Lung microvascular endothelial cell (primary cell): ENCODE data around the gene CIB4. TPM values are rescaled to one million over a fixed set of nuclear protein-coding genes. Genes with fewer than 3 reads are reported as not detected.
"Not testable (repeated sequence)": the region's sequence is repeated elsewhere in the genome, so short reads cannot be mapped to it uniquely, and the experiment has no call there.

Source experiments
- DNase-seq, 2 donors: peaks; one replicate each; pipeline versions ENCODE4 v3.0.0 to v3.0.0-alpha.2; 2010; ENCODE audit warnings: low read depth in 2 of 2
- total RNA-seq: library from RNA; depleted of rRNA; stranded (reverse); fragments of >200 nt; gene quantifications from 2 replicates; pipeline ENCODE4 v1.2.1, GENCODE V29; 2014

Gene CIB4
- total RNA-seq, 1 donor from 2014 or later = not detected

DNA sequence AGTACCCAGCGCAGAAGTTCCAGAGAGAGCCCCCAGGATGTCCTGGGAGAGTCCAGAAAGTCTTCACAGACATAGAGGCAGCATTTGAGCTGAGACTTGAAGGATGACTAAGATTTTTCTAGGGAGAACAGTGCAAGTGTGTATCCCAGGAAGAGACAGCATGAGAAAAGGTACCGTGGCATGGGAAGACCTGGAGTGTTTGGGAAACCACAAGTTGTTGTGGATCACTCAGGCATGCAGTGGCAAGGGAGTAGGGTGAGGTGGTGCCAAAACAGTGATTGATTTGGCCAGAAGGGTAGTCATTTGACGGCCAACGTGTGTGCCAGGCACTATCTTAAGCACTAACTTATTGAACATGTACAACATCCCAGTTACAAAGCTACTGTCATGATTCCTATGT lies 26.9 kb upstream of the CIB4 start:
- DNase-seq = no peak

DNA sequence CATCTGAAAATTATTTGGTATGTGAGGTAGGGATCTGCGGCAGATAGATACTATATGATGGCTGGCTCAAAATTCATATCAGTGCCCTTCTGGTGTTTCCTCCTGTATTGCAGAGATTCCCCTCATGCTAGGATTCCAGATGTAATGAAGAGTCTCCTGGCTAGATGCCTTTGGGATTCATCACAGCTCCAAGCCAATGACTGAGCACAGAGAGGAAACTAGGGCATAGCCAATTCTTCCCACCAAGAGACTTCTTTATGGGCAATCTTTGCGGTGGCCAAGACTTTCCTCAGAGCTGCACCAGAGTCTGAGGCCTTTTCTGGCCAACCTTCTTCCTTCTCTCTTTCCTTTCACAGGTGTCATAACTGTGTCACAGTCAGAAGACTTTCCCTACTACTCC lies 25.5 kb upstream of the CIB4 start:
- DNase-seq = no peak

DNA sequence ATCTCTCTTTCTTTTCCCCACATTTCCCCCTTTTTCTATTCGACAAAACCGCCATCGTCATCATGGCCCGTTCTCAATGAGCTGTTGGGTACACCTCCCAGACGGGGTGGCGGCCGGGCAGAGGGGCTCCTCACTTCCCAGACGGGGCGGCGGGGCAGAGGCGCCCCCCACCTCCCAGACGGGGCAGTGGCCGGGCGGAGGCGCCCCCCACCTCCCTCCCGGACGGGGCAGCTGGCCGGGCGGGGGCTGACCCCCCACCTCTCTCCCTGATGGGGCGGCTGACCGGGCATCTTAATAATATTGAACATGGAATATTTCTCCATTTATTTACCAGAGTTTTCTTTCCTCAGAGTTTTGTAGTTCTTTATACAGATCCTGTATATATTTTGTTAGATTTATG lies 24.1 kb upstream of the CIB4 start:
- DNase-seq = not testable (repeated sequence)

DNA sequence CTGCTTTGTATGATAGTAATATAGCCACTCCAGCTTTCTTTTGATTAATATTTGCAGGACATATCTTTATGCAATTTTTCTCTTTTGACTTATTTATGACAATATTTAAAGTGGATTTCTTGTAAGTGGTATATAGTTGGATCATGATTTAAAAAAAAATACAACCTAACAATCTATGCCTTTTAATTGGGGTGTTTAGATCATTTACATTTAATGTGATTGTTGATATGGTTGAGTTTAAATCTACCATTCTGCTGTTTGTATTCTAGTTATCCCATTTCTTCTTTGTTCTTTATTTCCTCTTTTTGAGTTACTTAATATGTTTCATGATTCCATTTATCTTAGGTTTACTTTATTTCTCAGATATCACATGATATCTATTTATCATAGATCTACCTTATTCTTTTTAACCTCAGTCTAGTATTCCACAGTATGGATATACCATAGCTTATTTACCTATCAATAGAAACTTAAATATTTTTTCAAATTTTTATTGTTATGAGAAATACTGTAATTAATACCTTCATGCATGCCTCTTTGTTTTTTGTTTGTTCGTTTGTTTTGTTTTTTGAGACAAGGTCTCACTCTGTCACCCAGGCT lies 19.3 kb upstream of the CIB4 start:
- DNase-seq = no peak

DNA sequence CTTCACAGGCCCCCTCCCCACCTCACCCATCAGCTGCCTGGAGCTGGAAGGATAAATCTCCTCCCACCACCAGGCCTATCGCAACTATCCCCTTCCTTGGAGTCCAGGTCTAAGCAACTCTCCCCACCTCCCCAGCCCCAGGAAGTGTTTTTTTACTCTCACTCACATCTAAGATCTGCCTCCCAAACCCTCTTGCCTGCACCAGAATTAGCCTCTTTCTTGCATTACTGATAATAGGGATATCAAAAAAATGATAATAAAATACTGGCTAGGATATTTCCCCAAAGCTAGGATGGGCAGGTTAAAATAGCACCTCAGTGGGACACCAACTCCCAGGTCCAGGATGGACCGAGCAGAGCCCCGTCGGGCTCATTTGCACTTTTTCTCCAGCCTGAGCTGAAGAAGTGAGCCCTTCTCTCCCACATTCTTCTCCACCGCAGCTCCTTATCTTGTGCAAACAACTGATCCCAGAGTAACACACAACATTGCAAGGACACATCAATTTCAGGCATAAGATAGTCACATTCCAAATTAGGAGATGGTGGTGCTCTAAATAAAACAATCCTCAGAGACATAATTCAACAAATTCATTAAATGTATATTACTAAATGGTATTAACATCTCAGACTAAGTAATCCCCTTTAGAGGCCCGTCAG lies 17.7 kb upstream of the CIB4 start:
- DNase-seq = no peak

DNA sequence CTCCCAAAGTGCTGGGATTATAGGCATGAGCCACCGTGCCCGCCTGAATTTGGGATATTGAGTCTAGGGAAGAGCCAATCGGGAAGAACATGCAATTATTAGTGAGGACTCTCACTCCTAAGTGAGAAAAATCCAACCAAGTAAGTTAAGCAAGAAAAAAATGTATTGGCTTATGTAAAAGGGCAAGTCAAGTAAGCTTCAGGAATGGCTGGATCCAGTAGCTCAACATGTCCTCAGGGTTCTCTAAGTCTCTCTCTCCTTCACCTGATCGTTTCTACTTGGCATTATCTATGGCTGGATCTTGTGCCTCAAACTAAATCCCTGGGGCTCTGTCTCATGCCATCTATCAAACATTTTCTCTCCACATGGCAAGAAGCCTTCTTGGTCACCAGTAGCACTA lies 16.1 kb upstream of the CIB4 start:
- DNase-seq = no peak

DNA sequence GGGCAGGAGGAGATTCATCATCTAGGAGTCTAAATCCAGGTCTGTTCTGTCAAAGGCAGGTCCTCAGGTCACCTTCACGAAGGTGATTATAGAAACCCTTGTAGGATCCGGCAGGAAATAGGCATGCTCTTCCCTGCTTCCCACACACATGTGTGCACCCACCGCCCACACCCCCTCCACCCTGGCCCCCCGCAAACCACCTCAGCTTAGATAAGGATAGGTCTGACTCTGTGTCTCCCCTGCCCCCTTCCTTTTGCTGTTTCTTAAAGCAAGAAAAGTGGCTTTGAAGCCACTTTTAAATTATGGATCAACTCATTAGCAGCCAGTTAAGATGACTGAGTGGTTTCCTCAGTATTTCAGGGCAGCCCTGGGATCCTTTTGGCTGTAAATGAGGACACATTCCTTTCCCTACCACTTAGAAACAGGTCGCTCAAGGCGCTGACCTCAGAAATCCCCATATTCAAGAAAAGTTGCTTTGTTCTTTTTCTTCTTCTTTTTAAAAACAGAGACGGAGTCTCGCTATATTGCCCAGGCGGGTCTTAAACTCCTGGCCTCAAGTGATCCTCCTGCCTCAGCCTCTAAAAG lies 14.5 kb upstream of the CIB4 start:
- DNase-seq = no peak

DNA sequence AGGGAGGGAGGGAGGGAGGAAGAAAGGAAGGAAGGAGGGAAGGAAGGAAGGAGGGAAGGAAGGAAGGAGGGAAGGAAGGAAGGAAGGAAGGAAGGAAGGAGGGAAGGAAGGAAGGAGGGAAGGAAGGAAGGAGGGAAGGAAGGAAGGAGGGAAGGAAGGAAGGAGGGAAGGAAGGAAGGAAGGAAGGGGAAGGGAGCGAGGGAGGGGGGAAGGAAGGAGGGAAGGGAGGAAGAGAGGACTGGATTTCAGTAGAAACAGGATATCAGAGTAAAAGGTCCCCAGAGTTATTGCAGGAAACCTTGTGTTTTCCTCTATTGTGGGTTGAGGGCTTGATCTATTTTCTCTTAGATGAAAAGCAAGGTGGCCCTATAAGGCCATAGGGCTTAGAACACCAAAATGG lies 14.0 kb upstream of the CIB4 start:
- not testable (repeated sequence) for DNase-seq

DNA sequence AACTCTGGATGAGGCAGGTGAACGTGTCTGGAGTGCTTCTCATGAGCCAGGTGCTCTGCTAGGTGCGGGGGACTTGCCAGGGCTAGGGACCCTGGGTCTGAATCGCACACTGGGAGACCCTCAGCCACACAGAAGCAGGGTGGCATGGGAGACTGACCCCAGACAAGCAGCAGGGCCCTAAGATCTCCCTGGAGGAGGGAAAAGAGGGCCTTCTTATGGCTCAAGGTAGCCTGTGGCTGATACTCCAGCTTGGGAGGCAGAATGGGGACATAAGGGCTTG lies 12.8 kb upstream of the CIB4 start:
- no peak for DNase-seq

DNA sequence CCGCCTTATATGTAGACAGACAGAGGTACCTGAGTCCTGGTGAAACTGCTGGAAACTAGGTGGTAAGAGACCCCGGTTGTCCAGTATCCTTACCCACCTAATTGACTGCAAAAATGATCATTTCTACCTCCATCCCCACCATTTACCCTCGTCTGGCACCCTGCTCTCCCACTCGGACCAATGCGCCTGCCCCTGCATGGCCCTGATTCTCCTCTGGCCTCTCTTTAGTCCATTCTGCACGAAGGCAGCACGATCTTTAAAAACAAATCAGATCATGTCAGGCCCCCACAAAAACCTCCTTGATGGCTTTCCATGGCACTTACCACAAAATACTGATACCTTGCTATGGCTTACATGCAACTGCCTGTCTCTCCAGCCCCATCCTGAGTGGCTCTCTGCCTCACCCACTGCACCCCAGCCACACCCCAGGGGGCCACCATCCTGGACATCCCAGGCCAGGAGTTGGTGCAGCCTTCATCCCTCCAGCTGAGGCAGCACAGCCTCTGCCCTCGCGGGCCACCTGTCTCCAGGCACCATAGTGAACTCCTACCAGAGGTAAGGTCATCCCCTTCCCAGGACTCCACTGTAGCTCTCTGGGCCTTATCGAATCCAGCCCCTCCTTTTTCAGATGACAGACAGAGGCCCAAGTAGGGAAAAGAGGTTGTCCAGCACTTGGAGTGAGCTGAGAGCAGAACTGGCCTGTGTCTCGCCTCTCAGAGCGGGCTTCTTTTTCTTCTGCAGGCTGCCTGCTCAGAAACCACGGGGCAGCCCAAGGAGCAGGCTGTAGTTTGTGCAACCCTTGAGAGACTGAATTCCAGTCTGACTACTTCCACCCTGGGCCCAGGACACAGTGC lies 12.3 kb upstream of the CIB4 start:
- DNase-seq = no peak

DNA sequence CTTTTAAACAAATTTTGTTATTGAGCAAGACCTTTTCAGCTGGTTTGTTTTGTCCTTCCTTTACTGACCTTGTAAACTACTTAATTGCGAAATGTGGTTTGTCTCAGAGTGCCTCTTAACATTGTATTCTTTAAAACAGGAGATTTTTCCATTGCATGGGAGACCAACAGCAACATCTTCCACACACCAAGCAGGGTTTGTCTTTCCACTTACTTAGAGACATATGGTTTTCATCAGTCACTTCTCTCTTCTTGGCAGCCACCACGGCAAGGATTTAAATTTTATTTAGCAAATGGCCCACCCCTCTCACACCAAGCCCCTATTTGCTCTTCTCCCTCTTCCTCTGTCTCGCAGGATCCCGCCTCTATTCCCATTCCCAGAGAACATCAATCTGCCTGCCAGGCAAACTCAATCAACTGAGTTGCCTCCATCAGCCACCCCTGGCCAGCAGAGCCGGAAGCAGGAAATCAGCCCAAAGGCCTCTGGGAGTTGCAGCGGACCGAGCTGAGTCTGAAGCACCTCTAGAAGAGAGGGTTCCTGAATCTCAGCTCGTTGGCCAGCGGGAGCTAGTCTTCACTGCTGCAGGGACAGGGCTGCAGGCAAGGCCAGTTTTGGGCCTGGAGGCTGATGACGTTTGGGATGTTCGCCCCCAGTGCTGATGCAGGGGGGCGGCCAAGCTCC lies 11.3 kb upstream of the CIB4 start:
- DNase-seq = no peak

DNA sequence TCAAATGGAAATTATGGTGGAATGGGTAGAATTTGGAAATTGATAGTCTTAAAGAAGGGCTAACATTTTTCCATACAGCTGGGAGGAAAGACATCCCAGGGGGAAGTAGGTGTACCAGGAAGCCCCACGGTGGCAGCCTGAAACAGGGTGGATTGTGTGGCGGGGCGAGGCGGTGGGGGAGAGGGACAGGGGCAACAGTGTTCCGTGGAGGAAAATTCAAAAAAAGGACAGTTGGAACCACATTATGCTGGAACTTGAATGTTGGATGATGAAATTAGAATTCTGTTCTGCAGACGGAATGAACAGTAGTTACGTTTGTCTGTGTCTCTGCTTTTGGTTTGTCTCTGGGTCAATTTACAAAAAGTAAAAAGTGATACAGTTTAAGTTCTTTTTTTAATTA lies 10.6 kb upstream of the CIB4 start:
- DNase-seq = no peak

DNA sequence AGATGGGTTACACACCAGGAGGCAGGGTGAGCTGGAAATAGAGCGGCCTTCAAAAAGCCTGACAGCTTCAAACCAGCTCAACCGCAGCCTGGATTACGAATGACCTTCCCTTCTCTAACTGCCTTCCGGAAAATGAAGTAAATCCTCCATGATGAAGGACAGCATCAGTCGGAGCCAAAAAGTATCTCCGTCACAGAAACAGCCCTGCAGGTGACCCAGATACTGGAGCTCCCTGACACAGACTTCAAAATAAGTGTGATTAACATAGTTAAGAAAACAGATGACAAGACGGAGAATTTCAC lies 10.3 kb upstream of the CIB4 start:
- no peak for DNase-seq

DNA sequence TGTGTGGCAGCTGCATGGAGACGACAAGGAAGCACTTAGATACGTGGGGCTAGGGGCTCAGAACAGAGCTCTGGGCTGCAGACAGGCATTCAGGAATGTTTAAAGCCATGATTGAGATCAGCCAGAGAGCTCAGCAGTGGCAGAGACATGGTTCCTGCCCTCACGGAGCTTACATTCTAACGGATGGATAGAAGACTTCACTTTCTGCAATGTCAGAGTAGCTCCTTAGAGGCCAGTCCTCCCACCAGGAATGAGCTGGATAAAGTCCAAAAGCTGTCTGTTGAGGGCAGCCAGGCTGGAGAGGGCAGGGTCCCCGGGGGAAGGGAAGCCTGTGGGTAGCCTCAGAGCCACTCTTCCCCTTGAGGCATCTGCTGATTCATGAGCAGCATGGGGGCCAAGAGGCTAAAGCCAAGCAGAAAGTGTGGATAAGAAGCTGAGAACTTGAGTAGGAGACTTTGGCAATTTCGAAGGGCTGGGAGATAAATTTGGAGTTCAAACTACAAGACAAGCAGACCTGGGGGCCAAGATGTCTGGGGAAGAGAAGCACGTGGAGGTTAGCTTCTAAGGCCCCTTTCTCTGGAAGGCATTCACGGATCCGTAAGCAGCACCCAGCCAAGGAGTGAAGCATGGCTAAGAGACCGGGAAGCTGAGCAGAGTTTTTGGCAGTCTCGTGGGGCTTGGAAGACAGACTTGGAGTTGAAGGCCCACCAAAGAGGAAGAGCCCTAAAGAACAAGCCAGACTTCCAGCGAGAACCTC lies 9.7 kb upstream of the CIB4 start:
- no peak for DNase-seq

DNA sequence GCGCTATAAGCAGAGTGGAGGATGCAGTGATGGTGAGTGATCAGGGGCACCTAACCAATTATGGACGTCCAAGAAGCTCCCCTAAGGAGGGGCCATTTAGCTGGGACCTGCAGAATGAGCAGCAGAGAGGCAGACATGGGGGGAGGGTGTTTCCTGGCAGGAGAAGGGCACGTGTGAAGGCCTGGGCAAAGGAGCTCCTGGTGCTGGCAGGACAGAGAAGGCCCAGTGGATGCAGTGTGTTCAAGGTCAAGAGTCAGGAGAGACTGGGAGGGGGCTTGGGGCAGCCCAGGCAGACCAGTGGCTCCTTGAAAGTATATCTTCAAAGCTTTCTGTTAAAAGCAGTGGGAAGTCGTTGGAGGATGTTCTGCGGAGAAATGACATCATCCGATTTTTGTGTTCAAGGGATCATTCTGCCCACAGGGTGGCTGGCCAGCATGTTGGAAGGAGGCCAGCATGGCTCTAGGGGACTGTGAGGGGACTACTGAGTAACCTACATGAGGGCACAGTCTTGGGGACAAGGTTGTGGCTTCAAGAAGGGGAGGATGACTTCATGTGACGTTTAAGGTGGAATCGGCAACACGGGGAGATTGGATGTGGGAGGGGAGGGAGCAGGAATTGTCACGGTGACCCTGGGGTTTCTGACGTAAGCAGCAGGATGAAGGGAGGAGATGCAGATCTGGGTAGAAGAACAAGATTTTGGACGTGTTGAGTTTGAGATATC lies 9.0 kb upstream of the CIB4 start:
- no peak for DNase-seq

DNA sequence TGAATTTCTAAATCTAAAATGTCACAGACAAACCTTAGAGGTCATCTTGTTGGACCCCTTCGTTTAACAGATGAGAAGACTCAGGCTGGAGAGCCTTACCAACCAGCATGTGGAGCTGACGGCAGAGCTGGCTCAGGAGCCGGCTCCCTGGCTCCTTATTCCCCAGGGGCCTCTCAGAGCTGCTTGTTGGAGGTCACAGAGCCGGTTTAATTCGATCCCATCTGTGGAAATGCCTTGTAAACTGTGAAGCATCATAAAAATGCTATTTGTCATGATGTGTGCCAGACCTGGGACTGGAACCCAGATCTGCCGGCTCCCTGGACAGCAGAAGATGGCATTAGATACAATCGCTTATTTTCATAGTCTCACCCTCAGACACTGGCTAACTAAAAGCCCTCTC lies 8.2 kb upstream of the CIB4 start:
- DNase-seq = no peak

DNA sequence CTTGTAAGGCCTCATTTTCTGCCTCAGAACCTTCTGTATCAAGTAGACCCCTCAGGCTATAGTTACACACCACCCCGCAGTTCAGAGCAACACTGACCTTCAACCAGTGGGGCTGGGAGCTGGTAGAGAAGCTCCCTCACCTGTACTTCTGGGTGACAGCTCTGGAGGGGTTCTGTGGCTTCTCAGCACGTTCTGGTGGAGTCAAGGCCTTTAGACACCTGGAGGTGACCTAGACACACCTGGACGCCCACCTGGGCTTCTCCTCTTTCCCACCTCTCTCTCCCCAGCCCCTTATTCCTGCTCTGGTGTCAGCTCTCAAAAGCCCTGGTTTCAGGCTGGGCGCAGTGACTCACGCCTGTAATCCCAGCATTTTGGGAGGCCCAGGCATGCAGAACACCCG lies 7.3 kb upstream of the CIB4 start:
- DNase-seq = no peak

DNA sequence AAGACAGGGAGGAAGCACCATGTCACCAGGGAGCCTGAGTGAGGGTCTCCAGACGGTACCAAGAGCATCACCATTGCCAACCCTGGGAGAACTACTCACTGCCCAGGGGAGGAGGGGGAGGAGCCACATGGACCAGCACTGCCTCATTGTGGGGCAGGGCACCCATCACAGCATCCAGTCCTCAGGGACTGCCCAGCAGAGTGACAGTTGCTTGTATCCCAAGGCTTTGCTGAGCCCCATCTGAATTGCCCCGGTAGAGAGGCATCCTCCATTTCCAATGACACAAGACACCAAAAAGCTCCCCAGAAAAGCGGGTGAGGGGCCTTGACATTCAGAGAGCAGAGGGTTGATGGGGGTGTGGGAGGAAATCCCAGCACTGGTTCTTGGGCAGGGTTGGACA lies 6.8 kb upstream of the CIB4 start:
- DNase-seq = no peak

DNA sequence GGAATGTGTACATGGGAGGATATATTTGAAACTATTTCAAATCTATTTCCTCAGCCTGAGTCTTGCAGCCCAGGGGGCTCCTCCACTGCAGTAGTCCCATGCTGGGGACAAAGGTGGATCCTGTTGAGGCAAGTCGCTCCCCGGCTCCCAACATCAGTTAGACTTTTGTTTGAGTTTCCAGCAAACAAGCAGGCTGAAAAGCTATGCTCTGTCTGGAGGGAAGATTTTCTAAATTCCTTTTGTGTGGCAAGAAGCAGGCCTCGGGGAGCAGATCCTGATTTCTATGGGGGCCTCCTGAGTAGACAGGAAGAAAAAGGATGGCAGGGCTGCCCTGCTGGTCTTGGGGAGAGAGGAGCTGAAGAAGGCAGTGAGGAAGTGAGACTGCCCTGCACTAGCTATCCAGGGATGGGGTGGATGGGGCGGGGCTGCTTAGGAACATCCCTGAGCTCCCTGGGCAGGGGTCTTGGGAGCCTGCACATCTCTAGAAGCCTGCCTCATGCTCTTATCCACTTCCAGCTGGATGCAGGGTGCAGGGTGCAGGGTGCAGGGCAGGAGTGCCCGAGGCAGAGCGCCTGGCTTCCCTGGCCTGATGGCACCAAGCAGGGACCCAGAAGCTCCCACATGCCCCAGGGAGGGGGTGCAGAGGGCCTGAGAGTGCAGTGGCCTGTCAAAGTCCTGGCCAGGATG lies 6.0 kb upstream of the CIB4 start:
- DNase-seq = no peak

DNA sequence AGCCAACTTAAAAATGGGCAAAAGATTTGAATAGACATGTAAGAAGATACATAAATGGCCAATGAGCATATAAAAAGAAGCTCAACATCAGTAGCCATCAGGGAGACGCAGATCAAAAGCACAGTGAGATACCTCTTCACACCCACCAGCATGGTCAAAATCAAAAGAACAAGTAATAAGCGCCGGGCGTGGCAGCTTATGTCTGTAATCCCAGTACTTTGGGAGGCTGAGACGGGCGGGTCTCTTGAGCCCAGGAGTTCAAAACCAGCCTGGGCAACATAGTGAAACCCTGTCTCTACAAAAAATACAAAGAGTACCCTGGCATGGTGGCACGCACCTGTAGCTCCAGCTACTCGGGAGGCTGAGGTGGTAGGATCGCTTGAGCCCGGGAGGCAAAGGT lies 4.6 kb upstream of the CIB4 start:
- no peak for DNase-seq
